Measurements from ENCODE around the gene THAP9. TPM values are rescaled to one million over a fixed set of nuclear protein-coding genes. Genes with fewer than 3 reads are reported as not detected.

Gene THAP9
- total and polyA plus RNA-seq, 8 donors = 0.58 to 8.9 (median 1.9) TPM; not detected in 2

- Histone ChIP-seq H3K4me3 (no peak overlapping the region), H3K27ac (no peak overlapping the region), H3K9me3 (no peaks in the 10 kb centered on the region), H3K27me3 (no peaks in the 10 kb centered on the region), H3K4me1 (no peaks in the 10 kb centered on the region), H3K36me3 (peaks cover 12 to 79% (median 72%) of the 10 kb centered on the region in 4 donors)
- DNase-seq = no peak
- TF ChIP-seq POLR2A (IDR thresholded peaks at IDR 0.05) (no peak), CTCF (IDR thresholded peaks at IDR 0.05) (no peak), EP300 (IDR thresholded peaks at IDR 0.05) (no peak), POLR2AphosphoS5 (IDR thresholded peaks at IDR 0.05) (no peak)
- intact Hi-C loops (cut with DNase I; ENCODE audit: low total_unique reads) = no loop called here
These were observed 33.9 kb downstream of the THAP9 start for GRCh38 chr4:82934441-82934840.

GRCh38 chr4:82939414-82939813 lies 38.9 kb downstream of the THAP9 start:
- 69 to 83% (median 80%) methylated on average over 2 of the region's 2 CpGs for WGBS, 5 donors
- no peaks in the 10 kb centered on the region for H3K27me3 ChIP-seq
- no peak overlapping the region for H3K27ac ChIP-seq
- no peak overlapping the region for H3K4me3 ChIP-seq
- peaks cover 12 to 78% (median 75%) of the 10 kb centered on the region in 4 donors for H3K36me3 ChIP-seq
- no peak for DNase-seq
- TF ChIP-seq POLR2AphosphoS5 (IDR thresholded peaks at IDR 0.05) = no peak
- no peak for TF ChIP-seq CTCF (IDR thresholded peaks at IDR 0.05)
- TF ChIP-seq POLR2A (IDR thresholded peaks at IDR 0.05) = no peak
- no peak for TF ChIP-seq EP300 (IDR thresholded peaks at IDR 0.05)
- intact Hi-C loops (cut with DNase I; ENCODE audit: low total_unique reads) = no loop called here
- no peaks in the 10 kb centered on the region for H3K9me3 ChIP-seq
- no peaks in the 10 kb centered on the region for H3K4me1 ChIP-seq

GRCh38 chr4:82947498-82947897 lies 47.0 kb downstream of the THAP9 start:
- Histone ChIP-seq H3K27me3 (no peaks in the 10 kb centered on the region), H3K27ac (no peak overlapping the region), H3K36me3 (peaks cover 0 to 21% (median 13%) of the 10 kb centered on the region in 4 donors), H3K4me3 (no peak overlapping the region), H3K9me3 (no peaks in the 10 kb centered on the region), H3K4me1 (no peaks in the 10 kb centered on the region)
- no peak for TF ChIP-seq CTCF (IDR thresholded peaks at IDR 0.05)
- no peak for TF ChIP-seq EP300 (IDR thresholded peaks at IDR 0.05)
- TF ChIP-seq POLR2A (IDR thresholded peaks at IDR 0.05) = no peak
- no peak for TF ChIP-seq POLR2AphosphoS5 (IDR thresholded peaks at IDR 0.05)
- intact Hi-C loops (cut with DNase I; ENCODE audit: low total_unique reads) = no loop called here
- DNase-seq = no peak

GRCh38 chr4:82948647-82949204 lies 48.2 kb downstream of the THAP9 start:
- H3K4me3 ChIP-seq = no peak overlapping the region
- intact Hi-C loops (cut with DNase I; ENCODE audit: low total_unique reads) = no loop called here
- H3K27ac ChIP-seq = no peak overlapping the region
- peaks cover 0 to 13% (median 9%) of the 10 kb centered on the region in 4 donors for H3K36me3 ChIP-seq
- no peaks in the 10 kb centered on the region for H3K27me3 ChIP-seq
- no peaks in the 10 kb centered on the region for H3K4me1 ChIP-seq
- WGBS, 5 donors = 92 to 100% (median 96%) methylated on average over 1 of the region's 1 CpG
- DNase-seq = no peak
- H3K9me3 ChIP-seq = no peaks in the 10 kb centered on the region
- TF ChIP-seq CTCF (IDR thresholded peaks at IDR 0.05) = no peak
- TF ChIP-seq EP300 (IDR thresholded peaks at IDR 0.05) = no peak
- TF ChIP-seq POLR2A (IDR thresholded peaks at IDR 0.05) = no peak
- no peak for TF ChIP-seq POLR2AphosphoS5 (IDR thresholded peaks at IDR 0.05)
